ENCODE results near the gene PDE8B.
"Not testable (repeated sequence)": the region's sequence is repeated elsewhere in the genome, so short reads cannot be mapped to it uniquely, and the experiment has no call there.

PDE8B gene

GRCh38 chr5:77443670-77444069, 233.2 kb downstream of the PDE8B start:
- no peak for DNase-seq (ENCODE audit: low spot score)

GRCh38 chr5:77444356-77444755, 233.9 kb downstream of the PDE8B start:
- DNase-seq (ENCODE audit: low spot score), result no peak

- no peak for DNase-seq (ENCODE audit: low spot score)
Observed at GRCh38 chr5:77448831-77449230, 238.4 kb downstream of the PDE8B start.

GRCh38 chr5:77449277-77449676, 238.8 kb downstream of the PDE8B start:
- no peak for DNase-seq (ENCODE audit: low spot score)

- DNase-seq (ENCODE audit: low spot score), result no peak
Observed at GRCh38 chr5:77449981-77450380, 239.5 kb downstream of the PDE8B start.

GRCh38 chr5:77452351-77452750, 241.9 kb downstream of the PDE8B start:
- DNase-seq (ENCODE audit: low spot score), result no peak

GRCh38 chr5:77454123-77454522, 243.6 kb downstream of the PDE8B start:
- DNase-seq (ENCODE audit: low spot score), result no peak

- no peak for DNase-seq (ENCODE audit: low spot score)
Observed at GRCh38 chr5:77461287-77461686, 250.8 kb downstream of the PDE8B start.

GRCh38 chr5:77463905-77464304, 253.4 kb downstream of the PDE8B start:
- DNase-seq (ENCODE audit: low spot score), result no peak

- DNase-seq (ENCODE audit: low spot score), result not testable (repeated sequence)
Observed at GRCh38 chr5:77468875-77469274, 258.4 kb downstream of the PDE8B start.

GRCh38 chr5:77475041-77475440, 264.6 kb downstream of the PDE8B start:
- DNase-seq (ENCODE audit: low spot score), result not testable (repeated sequence)
